ENCODE measurements around the gene ERBIN.
A peak's percentile ranks its signal among the peaks of the same experiment; 100 is the strongest.

ERBIN gene

DNA sequence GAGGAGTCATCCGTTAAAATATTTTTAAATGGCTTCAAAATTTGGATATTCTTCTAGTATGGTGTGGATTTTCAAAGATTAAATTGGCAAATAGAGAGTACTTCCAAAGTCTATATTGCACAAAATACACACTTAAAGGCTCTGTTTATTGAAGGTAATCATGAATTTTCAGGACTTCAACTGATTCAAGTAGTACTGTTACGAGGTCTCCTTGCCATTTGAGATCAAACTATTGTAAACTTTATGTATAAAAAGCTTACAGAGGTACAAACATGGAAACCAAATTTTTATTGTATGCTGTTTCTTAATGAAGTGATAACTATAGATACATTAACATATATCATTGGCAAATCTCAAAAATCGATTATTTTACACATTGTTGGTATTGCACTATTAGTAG is 2.5 kb downstream of the ERBIN start:
- Histone ChIP-seq H3K27me3 (ENCODE audit: insufficient read depth, low read depth) (no peaks in the 10 kb centered on the region), H3K36me3 (ENCODE audit: insufficient read depth) (no peaks in the 10 kb centered on the region), H3K4me1 (ENCODE audit: low read depth, poor library complexity, severe bottlenecking) (peaks cover 52% of the 10 kb centered on the region), H3K79me2 (ENCODE audit: insufficient read depth, low read depth) (peaks cover 77% of the 10 kb centered on the region), H3K9ac (peak overlapping the region; percentile 92; the same call in 1 of the 2 replicates), H4K20me1 (ENCODE audit: insufficient read depth) (no peaks in the 10 kb centered on the region), H3K27ac (peak overlapping the region; percentile 95; the same call in 1 of the 2 replicates), H2AFZ (ENCODE audit: low read depth) (no peak overlapping the region), H3K4me3 (IDR thresholded peaks at IDR 0.05; ENCODE audit: insufficient read depth, low read depth, low read length) (no peak overlapping the region), H3K4me2 (peak overlapping the region; percentile 87)
- TF ChIP-seq, protein P1, sequence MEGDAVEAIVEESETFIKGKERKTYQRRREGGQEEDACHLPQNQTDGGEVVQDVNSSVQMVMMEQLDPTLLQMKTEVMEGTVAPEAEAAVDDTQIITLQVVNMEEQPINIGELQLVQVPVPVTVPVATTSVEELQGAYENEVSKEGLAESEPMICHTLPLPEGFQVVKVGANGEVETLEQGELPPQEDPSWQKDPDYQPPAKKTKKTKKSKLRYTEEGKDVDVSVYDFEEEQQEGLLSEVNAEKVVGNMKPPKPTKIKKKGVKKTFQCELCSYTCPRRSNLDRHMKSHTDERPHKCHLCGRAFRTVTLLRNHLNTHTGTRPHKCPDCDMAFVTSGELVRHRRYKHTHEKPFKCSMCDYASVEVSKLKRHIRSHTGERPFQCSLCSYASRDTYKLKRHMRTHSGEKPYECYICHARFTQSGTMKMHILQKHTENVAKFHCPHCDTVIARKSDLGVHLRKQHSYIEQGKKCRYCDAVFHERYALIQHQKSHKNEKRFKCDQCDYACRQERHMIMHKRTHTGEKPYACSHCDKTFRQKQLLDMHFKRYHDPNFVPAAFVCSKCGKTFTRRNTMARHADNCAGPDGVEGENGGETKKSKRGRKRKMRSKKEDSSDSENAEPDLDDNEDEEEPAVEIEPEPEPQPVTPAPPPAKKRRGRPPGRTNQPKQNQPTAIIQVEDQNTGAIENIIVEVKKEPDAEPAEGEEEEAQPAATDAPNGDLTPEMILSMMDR (conservative IDR thresholded peaks at IDR 0.05; ENCODE audit: low read depth, low read length) = no peak

DNA sequence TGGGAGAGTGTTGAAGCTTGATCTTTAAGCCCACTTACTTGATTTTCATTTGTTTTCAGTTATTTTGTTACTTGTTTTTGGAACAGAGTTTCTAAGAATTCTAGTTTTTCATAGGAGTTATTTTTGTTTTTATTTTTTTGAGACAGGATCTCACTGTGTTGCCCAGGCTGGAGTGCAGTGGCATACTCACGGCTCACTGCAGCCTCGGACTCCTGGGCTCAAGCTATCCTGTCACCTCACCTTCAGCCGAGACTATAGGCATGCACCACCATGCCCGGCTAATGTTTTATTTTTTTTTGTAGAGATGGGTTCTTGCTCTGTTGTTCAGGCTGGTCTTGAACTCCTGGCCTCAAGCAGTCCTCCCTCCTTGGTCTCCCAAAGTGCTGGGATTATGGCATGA is 6.3 kb downstream of the ERBIN start:
- H4K20me1 ChIP-seq (ENCODE audit: insufficient read depth) = no peaks in the 10 kb centered on the region; the same call in 1 of the 2 replicates
- no peak overlapping the region for H3K27ac ChIP-seq
- H3K27me3 ChIP-seq (ENCODE audit: insufficient read depth, low read depth) = no peaks in the 10 kb centered on the region
- no peaks in the 10 kb centered on the region for H3K36me3 ChIP-seq (ENCODE audit: insufficient read depth)
- H3K79me2 ChIP-seq (ENCODE audit: insufficient read depth, low read depth) = peaks cover 98% of the 10 kb centered on the region
- TF ChIP-seq, protein P1 (conservative IDR thresholded peaks at IDR 0.05; ENCODE audit: low read depth, low read length) = no peak
- no peak overlapping the region for H3K4me3 ChIP-seq (IDR thresholded peaks at IDR 0.05; ENCODE audit: insufficient read depth, low read depth, low read length)
- H3K4me1 ChIP-seq (ENCODE audit: low read depth, poor library complexity, severe bottlenecking) = peaks cover 43% of the 10 kb centered on the region
- H3K9ac ChIP-seq = no peak overlapping the region
- no peak overlapping the region for H2AFZ ChIP-seq (ENCODE audit: low read depth)
- H3K4me2 ChIP-seq = no peak overlapping the region

DNA sequence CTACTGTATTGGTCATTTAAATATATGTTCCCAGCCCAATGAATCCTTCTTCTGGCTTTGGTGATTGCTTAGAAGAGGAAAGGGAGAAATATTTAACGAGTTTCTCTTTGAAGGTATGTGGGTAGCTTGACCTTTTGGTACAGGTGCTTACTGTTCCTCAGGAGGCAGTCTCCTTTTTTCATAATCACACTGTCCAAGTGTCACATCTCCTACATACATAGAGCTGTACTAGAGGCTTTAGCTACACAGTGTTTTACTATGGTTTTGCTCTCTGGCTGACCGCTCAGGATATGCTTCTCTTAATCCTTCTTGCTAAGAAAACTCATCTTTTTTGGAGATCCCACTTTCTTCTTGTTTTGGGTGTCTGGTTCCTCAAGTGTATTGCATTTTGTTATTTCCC is 6.9 kb downstream of the ERBIN start:
- TF ChIP-seq, protein P1 (conservative IDR thresholded peaks at IDR 0.05; ENCODE audit: low read depth, low read length) = no peak
- Histone ChIP-seq H3K4me1 (ENCODE audit: low read depth, poor library complexity, severe bottlenecking) (peaks cover 40% of the 10 kb centered on the region), H3K36me3 (ENCODE audit: insufficient read depth) (no peaks in the 10 kb centered on the region)

DNA sequence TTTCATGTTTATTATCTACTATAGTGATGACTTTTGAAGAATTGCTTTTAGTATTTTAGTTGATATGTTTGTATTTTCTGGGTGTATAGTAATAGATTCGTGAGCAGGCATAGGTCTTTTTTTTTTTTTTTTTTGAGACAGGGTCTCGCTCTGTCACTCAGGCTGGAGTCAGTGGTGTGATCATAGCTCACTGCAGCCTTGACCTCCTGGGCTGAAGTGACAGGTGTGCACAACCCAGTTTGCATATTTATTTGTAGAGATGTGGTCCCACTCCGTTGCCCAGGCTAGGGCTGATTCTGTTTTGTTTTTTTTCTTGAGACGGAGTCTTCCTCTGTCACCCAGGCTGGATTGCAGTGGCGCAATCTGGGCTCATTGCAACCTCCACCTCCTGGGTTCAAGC is 11.9 kb downstream of the ERBIN start:
- Histone ChIP-seq H3K36me3 (ENCODE audit: insufficient read depth) (no peaks in the 10 kb centered on the region), H3K27ac (no peak overlapping the region), H2AFZ (ENCODE audit: low read depth) (no peak overlapping the region), H3K9ac (no peak overlapping the region), H3K4me3 (IDR thresholded peaks at IDR 0.05; ENCODE audit: insufficient read depth, low read depth, low read length) (no peak overlapping the region), H4K20me1 (ENCODE audit: insufficient read depth) (no peaks in the 10 kb centered on the region; the same call in 1 of the 2 replicates), H3K4me1 (ENCODE audit: low read depth, poor library complexity, severe bottlenecking) (peaks cover 2% of the 10 kb centered on the region), H3K4me2 (no peak overlapping the region), H3K27me3 (ENCODE audit: insufficient read depth, low read depth) (no peaks in the 10 kb centered on the region), H3K79me2 (ENCODE audit: insufficient read depth, low read depth) (peaks cover 73% of the 10 kb centered on the region)
- TF ChIP-seq, protein P1 (conservative IDR thresholded peaks at IDR 0.05; ENCODE audit: low read depth, low read length) = no peak

More for the DNA sequence above, 6.9 kb downstream of the ERBIN start:
- no peak overlapping the region for H3K9ac ChIP-seq
- H3K4me2 ChIP-seq = no peak overlapping the region
- no peak overlapping the region for H3K4me3 ChIP-seq (IDR thresholded peaks at IDR 0.05; ENCODE audit: insufficient read depth, low read depth, low read length)
- peaks cover 98% of the 10 kb centered on the region for H3K79me2 ChIP-seq (ENCODE audit: insufficient read depth, low read depth)
- H3K27ac ChIP-seq = no peak overlapping the region
- no peaks in the 10 kb centered on the region; the same call in 1 of the 2 replicates for H4K20me1 ChIP-seq (ENCODE audit: insufficient read depth)
- H2AFZ ChIP-seq (ENCODE audit: low read depth) = no peak overlapping the region
- no peaks in the 10 kb centered on the region for H3K27me3 ChIP-seq (ENCODE audit: insufficient read depth, low read depth)
